OCI-LY7 (cell line): ENCODE data around the gene KIRREL3.

Experiments
- CTCF ChIP-seq: fragments of 200-600 bp; sonication (generic); conservative IDR thresholded peaks from 2 replicates; pipeline ENCODE4 v1.5.1; 2014; ENCODE audit warnings: mild to moderate bottlenecking, antibody characterized with exemption, low read length, moderate library complexity, mixed read lengths
- EZH2phosphoT487 ChIP-seq: fragments of 200-600 bp; sonication (generic); IDR thresholded peaks from 2 replicates; pipeline ENCODE4 v1.6.1; 2018; ENCODE audit warnings: low read depth, borderline replicate concordance, mild to moderate bottlenecking, mixed run types, antibody characterized with exemption, low read length, moderate library complexity, mixed read lengths

GRCh38 chr11:126969865-126970479 is 30.6 kb downstream of the KIRREL3 start:
- TF ChIP-seq CTCF (peak; percentile 46), EZH2phosphoT487 (no peak)
